HEK293T (cell line): Measurements from ENCODE around the gene ZNF280A.

Experiments
- ARNT ChIP-seq: fragments of 450-650 bp; IDR thresholded peaks from 2 replicates; pipeline ENCODE4 v1.6.1; 2017; ENCODE audit warnings: mild to moderate bottlenecking
- BHLHE40 ChIP-seq: fragments of 450-650 bp; IDR thresholded peaks from 2 replicates; pipeline ENCODE4 v1.6.1; 2016; ENCODE audit warnings: mild to moderate bottlenecking, moderate library complexity, borderline replicate concordance
- FOXK2 ChIP-seq: fragments of 450-650 bp; IDR thresholded peaks from 2 replicates; pipeline ENCODE4 v1.6.1; 2016; ENCODE audit warnings: mild to moderate bottlenecking
- FOXM1 ChIP-seq: fragments of 450-650 bp; IDR thresholded peaks from 2 replicates; pipeline ENCODE4 v1.6.1; 2017; ENCODE audit warnings: mild to moderate bottlenecking, borderline replicate concordance
- LEF1 ChIP-seq: fragments of 450-650 bp; IDR thresholded peaks from 2 replicates; pipeline ENCODE4 v1.6.1; 2017; ENCODE audit warnings: mild to moderate bottlenecking, borderline replicate concordance
- NFRKB ChIP-seq: fragments of 450-650 bp; IDR thresholded peaks from 2 replicates; pipeline ENCODE4 v1.6.1; 2016; ENCODE audit warnings: mild to moderate bottlenecking, moderate library complexity

GRCh38 chr22:22523494-22523893 lies 3.4 kb upstream of the ZNF280A start:
- TF ChIP-seq BHLHE40 (no peak), NFRKB (no peak), FOXM1 (no peak), ARNT (no peak), LEF1 (no peak), FOXK2 (no peak)
